ENCODE measurements around the gene SPN. TPM values are rescaled to one million over a fixed set of nuclear protein-coding genes. Genes with fewer than 3 reads are reported as not detected.

The SPN gene
- total and polyA plus RNA-seq, 9 of the 15 experiments (the other 6 are each of a cell fraction or from before 2014, with no cell fraction given) = 24.3 to 225 (median 79.4) TPM

- TF ChIP-seq GATA2 (CRISPR knock-in tag; IDR thresholded peaks at IDR 0.05) (peak; percentile 27; the same call in 1 of the 2 replicates), KLF16 (IDR thresholded peaks at IDR 0.05) (no peak), ELF2 (CRISPR knock-in tag; IDR thresholded peaks at IDR 0.05) (no peak), ZNF764 (CRISPR knock-in tag; IDR thresholded peaks at IDR 0.05; ENCODE audit: low read depth) (no peak), KHSRP (IDR thresholded peaks at IDR 0.05) (no peak), HES1 (IDR thresholded peaks at IDR 0.05; ENCODE audit: low read depth) (no peak), RAD21 (CRISPR knock-in tag; conservative IDR thresholded peaks at IDR 0.05 in 1 of 2, IDR thresholded peaks at IDR 0.05 in 1 of 2) (no peak), NCOA4 (IDR thresholded peaks at IDR 0.05; ENCODE audit: partially characterized antibody) (no peak), ZNF717 (CRISPR knock-in tag; IDR thresholded peaks at IDR 0.05) (no peak), TAF1 (IDR thresholded peaks at IDR 0.05; ENCODE audit: control insufficient read depth, extremely low read depth, insufficient read depth, low read length, severe bottlenecking) (no peak), SMAD4 (CRISPR knock-in tag; conservative IDR thresholded peaks at IDR 0.05) (0 out of 2 replicates have a peak, but pooled peaks have one; percentile 13), EP300 (IDR thresholded peaks at IDR 0.05; ENCODE audit: low read length) (no peak), CREM (IDR thresholded peaks at IDR 0.05; ENCODE audit: low read depth) (peak; percentile 80), CBX1 (IDR thresholded peaks at IDR 0.05; ENCODE audit: low read depth) (no peak), ZNF224 (CRISPR knock-in tag; IDR thresholded peaks at IDR 0.05) (no peak), L3MBTL2 (IDR thresholded peaks at IDR 0.05) (0 out of 2 replicates have a peak, but pooled peaks have one; percentile 10), CEBPZ (IDR thresholded peaks at IDR 0.05; ENCODE audit: borderline replicate concordance, low read depth, low read length) (no peak), HIVEP1 (CRISPR knock-in tag; IDR thresholded peaks at IDR 0.05) (no peak), ELF1 (tag; IDR thresholded peaks at IDR 0.05) (peak; percentile 78), EHMT2 (IDR thresholded peaks at IDR 0.05) (peak; percentile 85), POLR2A (conservative IDR thresholded peaks at IDR 0.05) (no peak), C11orf30 (IDR thresholded peaks at IDR 0.05; ENCODE audit: low read depth) (no peak), USF1 (CRISPR knock-in tag; IDR thresholded peaks at IDR 0.05) (peak; percentile 97), GABPB1 (CRISPR knock-in tag; IDR thresholded peaks at IDR 0.05) (no peak), HLTF (IDR thresholded peaks at IDR 0.05) (no peak), ZFP1 (CRISPR knock-in tag; IDR thresholded peaks at IDR 0.05) (no peak)
- TF ChIP-seq, protein P1, sequence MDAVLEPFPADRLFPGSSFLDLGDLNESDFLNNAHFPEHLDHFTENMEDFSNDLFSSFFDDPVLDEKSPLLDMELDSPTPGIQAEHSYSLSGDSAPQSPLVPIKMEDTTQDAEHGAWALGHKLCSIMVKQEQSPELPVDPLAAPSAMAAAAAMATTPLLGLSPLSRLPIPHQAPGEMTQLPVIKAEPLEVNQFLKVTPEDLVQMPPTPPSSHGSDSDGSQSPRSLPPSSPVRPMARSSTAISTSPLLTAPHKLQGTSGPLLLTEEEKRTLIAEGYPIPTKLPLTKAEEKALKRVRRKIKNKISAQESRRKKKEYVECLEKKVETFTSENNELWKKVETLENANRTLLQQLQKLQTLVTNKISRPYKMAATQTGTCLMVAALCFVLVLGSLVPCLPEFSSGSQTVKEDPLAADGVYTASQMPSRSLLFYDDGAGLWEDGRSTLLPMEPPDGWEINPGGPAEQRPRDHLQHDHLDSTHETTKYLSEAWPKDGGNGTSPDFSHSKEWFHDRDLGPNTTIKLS (IDR thresholded peaks at IDR 0.05; ENCODE audit: borderline replicate concordance, low read depth) = 0 out of 2 replicates have a peak, but pooled peaks have one; percentile 38
These were observed 17.3 kb upstream of the SPN start (continued) for GRCh38 chr16:29645694-29646187.
